NOMO-1 treated with dmso at 0.1 percent for 144 hours (cell line): ENCODE data around the gene TNRC6C.
"Not testable (repeated sequence)": the region's sequence is repeated elsewhere in the genome, so short reads cannot be mapped to it uniquely, and the experiment has no call there.

Experiments
- DNase-seq: peaks from one replicate; lab custom pipeline; 2025; ENCODE audit not compliant: unreplicated experiment; lab: John Stamatoyannopoulos, UW

TNRC6C gene

DNA sequence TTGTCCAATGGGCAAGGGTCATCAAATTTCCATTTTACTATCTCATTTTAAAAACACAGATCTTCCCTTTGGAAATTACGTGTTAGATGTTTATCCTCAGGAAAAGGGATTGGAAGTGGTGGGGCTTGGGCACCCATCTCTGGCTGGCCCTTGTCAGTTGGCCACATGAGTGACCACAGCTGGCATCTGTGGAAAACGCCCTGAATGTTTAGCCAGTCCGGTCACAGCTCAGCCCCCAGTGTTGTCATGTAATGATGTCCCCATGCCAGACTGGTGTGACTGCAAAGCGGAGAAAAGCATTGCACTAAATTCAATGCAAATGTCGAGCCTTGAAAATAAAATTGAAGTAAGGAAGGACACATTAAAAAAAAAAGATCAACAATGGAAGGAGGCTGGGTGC is 117.0 kb downstream of the TNRC6C start:
- no peak for DNase-seq

DNA sequence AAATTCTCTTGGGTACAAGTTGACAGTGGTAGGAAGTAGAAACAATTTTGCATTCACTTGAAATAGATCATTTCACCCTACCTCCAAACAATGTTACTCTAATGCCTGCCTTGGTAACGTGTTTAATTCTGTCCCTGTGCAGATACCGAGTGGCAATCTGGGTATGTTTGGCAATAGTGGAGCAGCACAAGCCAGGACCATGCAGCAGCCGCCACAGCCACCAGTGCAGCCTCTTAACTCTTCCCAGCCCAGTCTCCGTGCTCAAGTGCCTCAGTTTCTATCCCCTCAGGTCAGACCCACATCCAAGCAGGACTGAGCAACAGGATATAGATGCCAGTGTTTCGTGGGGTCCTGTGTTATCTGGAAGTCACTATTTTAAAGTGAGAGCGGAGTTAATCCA is 120.8 kb downstream of the TNRC6C start:
- no peak for DNase-seq

DNA sequence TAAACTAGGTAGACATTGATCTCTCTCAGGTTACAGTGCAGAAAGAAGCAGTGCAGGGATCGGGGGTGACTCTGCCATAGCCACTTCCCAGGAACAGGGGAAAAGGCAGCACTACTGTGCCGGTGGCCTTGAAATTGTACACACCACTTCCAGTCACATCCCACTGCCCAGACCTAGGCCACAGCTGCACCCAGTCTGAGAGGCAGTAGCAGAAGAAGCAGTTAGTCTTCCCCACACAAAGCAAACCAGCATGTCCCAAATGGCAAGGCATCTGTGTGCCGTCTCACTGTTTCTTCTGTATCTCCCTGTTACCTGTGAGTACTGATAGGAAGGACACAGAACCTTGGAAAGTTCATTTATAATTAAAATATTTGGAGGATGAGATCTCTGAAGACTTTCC is 123.0 kb downstream of the TNRC6C start:
- no peak for DNase-seq

DNA sequence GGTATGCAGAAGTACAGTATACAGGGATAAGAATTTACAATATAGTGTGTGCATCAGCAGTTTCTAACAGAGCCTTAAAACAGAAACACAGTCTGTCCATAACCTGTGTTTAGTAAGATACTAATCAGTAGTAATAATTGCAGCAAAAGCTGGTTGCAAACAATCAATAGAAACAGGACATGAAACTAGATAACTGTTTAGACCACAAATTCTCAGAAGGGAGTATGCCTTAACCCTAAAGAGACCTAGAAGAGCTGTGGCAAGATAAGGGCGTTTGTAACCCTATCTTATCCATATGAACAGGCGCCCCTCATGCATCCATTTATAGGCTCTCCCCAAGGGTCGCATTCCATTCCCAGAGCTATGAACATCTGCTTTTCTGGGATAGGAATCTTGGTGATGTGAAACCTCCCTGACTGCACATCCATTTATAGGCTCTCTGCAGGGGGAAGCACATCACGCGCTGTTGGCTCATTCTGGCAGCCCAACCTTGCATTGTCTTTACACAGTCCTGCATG is 123.9 kb downstream of the TNRC6C start:
- DNase-seq: not testable (repeated sequence)

DNA sequence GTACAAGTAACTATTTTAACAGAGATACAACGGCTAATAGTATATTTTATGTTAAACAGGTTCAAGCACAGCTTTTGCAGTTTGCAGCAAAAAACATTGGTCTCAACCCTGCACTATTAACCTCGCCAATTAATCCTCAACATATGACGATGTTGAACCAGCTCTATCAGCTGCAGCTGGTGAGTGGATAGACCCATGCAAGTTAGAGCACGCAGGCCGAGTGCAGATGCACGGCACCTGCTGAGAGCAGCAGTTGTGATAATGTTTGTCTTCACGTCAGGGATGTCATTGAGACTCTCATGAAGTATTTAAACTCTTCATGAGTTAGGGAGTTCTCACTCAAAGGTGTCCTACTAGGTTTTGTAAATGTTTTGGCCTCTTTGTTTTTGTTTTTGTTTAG is 124.5 kb downstream of the TNRC6C start:
- DNase-seq: no peak

DNA sequence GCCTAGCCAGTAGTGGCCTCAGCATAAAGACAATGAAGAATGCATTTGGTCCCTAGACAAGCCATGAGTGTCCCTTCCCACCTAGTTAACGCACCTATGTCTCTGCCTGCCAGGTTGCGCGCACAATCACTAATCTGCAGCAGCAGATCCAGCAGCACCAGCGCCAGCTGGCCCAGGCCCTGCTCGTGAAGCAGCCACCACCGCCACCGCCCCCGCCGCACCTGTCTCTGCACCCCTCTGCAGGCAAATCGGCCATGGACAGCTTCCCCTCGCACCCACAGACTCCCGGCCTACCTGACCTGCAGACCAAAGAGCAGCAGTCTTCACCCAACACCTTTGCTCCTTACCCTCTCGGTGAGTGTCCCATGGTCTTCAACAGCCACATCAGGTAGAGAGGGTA is 128.2 kb downstream of the TNRC6C start:
- no peak for DNase-seq

DNA sequence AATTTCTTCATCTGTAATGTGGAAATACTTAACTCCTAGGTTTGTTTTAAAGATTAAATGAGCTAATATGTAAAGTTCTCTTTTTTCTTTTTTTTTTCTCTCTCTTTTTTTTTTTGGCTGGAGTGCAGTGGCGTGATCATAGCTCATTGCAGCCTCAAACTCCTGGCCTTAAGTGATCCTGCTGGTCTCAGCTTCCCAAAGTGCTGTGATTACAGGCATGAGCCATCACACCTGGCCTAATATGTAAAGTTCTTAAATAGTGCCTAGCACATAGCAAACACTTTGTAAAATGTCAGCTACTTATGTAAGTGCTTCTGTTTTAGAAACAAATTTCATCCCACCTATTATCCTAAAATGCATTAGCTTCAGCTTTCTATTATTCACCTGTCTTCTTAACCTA is 130.0 kb downstream of the TNRC6C start:
- no peak for DNase-seq

DNA sequence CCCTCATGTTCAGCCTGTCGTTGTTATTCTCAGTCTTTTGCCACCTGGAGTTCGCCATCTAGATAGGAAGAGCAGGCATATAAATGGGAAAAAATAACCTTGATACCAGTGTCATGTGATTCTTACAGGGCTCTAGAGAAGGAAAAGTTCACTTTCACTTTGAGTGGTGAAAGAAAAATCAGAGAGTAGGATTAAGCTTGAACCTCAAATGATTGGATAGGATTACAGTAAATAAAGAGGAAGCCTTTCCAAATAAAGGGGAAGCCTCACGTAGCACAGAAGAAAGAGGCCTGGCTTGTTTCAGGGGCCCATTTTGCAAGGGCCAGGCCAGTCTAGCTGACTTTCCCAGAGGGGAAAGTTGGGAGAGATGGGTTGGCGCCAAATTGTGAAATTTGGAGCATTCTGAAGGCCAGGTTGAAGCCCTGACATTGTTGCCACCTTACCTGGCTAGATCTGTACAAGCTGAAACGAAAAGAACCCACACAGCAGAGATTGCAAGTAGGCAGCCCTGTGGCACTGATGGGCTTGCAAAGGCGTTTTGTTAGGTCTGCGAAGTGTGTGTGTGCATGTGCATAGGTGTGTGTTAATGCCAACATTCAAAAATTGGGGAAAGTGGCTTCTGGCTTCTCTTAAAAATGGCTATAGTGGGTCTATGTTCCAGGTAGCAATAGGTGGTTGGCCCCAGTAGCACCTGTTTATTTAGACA is 131.2 kb downstream of the TNRC6C start:
- DNase-seq: no peak

DNA sequence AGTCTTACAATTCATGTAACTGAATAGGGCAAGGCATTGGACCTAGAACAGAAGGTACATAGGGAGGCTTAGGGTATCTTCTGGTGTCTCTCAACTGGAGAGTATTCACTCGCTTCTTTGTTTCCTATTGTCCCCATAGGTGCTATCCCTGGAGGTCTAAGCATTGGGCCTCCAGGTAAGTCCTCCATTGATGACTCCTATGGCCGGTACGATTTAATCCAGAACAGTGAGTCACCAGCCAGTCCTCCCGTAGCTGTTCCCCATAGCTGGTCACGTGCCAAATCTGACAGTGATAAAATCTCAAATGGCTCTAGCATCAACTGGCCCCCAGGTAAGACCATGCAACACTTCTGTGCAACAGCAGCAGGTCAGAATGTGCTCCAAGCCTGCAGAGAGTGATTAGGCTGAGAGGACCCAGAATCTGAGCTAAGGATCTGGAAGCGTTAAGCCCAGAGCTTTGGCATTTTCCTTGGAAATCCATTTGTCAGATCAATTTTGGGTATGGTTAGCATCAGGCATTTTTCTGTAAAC is 134.4 kb downstream of the TNRC6C start:
- DNase-seq: no peak

DNA sequence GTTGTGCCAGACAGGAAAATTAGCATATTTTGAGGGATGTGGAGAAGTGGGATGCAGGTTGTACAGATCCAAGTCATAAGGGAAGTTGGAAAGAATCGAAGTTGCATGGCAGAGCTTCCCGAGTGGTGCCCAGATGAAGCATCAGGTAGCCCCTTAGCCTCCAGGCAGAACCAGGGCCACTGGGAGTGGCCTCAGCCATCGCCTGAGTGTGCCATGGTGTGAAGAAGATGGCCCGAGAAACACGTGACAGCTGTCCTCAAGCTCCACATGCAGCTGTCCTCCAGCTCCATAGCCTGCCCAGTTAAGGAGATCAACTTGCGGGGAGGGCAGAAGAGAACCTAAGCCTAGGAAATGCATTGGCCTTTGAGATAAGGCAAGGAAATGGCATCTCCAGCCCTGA is 136.5 kb downstream of the TNRC6C start:
- no peak for DNase-seq

DNA sequence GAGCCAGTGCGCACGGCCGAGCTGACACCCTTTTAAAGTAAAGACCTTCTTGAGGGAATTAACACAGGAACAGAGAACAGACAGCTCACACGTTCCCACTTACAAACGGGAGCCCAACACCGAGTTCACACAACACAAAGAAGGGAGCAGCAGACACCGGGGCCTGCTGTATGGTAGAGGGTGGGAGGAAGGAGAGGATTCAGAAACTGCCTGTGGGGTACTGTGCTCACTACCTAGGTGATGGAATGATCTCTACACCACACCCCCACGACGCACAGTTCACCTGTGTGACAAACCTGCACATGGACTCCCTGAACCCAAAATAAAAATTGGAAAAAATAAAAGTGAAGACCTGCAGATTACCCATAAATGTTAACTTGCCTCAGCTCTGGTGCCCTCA is 137.6 kb downstream of the TNRC6C start:
- DNase-seq: no peak

DNA sequence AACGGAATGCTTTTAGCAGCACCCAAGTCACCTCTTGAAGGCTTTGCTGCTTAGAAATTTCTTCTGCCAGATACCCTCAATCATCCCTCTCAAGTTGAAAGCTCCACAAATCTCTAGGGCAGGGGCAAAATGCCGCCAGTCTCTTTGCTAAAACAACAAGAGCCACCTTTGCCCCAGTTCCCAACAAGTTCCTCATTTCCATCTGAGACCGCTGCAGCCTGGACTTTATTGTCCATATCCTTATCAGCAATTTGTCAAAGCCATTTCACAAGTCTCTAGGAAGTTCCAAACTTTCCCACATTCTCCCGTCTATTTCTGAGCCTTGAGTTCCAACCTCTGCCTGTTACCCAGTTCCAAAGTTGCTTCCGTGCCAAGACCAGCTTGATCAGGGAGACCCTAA is 142.6 kb downstream of the TNRC6C start:
- DNase-seq: no peak

DNA sequence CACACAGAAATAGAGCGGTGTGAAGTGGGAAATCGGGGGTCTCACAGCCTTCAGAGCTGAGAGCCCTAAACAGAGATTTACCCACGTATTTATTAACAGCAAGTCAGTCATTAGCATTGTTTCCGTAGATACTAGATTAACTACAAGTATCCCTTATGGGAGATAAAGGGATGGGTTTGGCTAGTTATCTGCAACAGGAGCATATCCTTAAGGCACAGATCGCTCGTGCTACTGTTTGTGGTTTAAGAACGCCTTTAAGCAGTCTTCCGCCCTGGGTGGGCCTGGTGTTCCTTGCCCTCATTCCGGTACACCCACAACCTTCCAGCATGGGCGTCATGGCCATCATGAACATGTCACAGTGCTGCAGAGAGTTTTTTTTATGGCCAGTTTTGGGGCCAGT is 143.0 kb downstream of the TNRC6C start:
- no peak for DNase-seq

DNA sequence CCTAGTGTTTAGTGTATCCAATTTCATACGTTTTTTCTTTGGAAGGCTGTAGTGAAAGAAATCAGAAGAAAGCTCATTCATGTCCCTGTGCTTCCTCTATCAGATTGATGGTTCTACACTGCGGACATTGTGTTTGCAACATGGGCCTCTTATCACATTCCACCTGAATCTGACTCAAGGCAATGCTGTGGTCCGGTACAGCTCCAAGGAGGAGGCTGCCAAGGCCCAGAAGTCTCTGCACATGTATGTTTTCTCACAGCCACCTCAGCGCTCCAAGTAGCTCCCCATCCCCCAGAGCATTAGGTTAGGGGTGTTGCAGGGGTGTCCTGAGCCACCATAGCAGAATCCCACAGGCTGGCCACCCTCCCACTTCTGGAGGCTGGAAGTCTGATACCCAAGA is 144.8 kb downstream of the TNRC6C start:
- DNase-seq: no peak

DNA sequence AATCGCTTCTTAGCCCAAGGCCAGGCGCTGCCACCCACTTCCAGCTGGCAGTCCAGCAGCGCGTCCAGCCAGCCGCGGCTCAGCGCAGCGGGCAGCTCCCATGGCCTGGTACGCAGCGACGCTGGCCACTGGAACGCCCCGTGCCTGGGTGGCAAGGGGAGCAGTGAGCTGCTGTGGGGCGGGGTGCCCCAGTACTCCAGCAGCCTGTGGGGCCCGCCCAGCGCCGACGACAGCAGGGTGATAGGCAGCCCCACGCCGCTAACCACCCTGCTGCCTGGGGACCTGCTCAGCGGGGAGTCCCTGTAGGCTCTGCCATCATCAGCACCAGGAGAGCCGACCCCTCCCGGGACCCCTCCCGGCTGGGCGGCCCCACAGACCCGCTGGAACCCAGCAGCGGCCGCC is 146.0 kb downstream of the TNRC6C start:
- DNase-seq: no peak

DNA sequence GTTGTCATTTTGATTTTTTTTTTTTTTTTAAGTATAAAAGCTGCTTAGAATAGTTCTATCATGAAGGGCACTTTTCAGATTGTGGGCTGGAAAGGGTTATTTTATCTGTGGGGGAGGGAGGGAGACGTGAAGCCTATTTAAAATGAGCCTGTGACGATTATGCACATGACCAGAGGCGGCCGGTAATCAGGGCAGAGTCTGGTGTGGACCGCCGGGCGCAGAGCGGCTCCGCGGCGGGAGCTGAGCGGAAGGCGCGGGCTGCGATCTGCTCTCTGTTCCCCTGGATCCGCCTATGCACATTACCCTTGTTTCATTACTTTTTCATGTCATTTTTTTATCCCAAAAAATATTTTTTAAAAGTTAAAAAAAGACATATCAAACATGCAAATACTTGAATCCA is 146.6 kb downstream of the TNRC6C start:
- DNase-seq: no peak

DNA sequence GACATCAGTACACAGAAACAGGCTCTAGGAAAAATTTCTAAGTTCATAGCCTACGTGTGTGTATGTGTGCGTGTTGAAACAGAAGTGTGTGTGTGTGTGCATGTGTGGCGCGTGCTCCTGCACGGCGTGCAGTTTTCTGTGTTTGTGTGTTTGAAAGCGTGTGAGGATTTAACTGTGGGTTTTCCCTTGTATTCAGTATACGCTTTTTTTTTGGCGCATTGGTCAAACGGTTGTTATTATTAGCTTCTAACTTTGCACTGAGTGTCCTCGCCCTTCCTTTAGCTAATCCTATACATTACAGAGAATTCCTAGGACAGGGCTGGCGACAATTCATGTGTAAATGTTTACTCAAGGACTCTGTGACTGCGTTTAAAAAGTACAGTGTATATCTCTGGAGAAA is 147.0 kb downstream of the TNRC6C start:
- DNase-seq: no peak

DNA sequence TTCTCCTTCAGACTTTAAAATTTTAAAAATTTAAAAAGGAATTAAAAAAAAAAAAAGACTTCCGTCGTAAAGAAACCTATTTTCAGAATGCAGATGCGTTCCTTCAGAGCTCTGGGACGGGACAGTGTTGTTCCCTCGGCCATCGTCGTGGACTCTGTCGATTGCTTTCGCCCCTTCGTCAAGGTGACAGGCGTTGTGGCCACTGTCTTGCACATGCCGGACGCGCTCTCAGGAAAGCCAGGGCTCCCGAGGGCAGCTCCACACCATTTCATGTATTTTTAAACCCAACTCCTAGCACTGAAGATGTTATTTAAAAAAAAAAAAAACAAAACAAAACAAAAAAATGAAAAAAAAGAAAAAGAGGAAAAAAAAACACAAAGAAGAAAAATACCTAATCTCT is 147.7 kb downstream of the TNRC6C start:
- DNase-seq: no peak

DNA sequence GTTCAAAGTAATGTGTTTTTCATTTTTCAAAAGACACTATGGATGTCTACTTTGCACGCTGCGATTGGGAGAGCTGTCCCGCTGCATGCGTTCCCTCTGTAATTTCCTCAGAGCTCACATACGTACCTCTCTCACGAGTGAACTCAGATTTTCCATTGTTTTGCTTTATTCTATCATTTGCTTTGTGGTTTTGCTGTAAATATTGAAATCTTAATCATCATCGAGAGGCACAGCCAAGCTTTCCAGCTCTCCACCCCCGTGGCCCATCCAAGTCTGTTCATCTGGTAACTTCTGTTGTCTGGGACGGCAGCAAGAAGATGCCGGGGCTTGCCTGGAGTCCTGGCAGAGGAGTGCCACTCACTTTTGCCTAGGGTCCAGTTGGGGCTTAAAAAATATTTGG is 149.0 kb downstream of the TNRC6C start:
- DNase-seq: no peak

DNA sequence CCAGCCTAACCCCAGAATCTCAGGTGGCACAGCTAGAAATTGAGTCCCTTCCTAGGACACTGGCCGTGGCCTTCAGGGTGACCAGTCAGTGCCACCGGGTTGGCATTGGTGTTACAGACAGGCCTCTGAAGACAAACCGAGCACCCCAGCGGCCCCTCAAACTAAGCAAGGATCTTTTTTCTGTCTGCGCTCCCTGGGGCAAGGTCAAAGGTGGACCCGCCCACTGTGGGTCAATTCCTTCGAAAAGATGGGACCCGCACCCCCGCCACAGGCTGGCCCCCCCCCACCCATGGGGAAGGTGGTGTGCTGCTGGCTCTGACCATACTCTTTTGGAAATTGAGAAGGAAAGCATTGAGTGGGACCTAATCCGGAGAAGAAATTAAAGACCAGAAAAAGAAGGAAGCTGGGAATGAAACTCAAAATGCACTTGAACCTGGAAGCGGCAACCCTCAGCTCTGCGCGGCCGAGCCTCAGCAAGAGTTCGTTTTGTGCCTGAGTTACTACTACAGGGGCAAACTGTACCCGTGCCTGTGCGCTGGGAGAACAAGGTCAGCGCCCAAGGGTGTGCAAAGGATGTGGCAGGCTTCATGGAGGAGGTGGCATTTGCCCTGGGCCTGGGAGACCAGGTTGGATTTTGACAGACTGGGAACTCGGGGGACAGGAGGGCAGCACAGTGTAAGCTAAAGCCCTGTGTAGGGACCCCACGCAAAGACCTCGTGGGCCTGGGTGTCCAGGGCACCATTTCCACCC is 149.6 kb downstream of the TNRC6C start:
- DNase-seq: no peak

DNA sequence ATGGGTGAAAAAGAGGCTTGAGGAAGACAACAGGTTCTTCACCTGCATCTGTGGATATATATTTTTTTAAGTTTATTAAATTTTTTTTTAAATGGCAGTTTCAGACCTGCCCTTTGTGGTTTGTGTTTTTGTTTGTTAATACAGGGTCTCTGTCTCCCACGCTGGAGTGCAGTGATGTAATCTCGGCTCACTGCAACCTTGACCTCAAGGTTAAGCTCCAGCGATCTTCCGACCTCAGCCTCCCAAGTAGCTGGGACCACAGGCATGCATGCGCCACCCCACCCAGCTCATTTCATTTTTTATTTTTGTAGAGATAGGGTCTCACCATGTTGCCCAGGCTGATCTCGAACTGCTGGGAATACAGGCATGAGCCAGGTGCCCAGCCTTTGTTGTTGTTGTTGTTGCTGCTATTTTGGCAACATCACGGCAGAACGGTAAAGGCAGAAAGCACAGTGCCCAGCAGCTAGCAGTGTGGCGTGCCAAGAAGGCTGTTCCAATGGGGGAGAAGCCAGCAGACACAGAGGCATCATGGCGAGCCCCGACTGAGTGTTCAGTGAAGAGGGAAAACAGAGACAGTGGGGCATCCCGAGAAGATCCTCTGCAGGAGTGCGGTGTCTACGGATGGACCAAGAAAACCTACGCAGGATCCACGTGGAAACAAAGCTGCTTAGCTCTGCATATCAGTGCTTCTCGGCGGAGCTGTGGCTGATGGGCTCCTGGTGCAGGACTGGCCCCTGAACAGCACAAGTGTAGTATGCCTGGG is 150.4 kb downstream of the TNRC6C start:
- no peak for DNase-seq

DNA sequence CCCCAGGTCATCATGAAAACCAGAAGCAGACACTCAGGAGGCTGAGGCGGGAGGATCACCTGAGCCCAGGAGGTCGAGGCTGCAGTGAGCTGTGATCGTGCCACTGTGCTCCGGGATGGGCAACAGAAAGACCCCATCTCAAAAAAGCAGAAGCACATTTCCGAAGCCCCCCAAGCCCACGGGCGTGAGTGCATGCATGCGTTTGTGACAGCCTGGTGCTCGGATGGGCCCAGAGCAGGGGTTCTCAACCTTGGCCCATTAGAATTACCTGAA is 150.9 kb downstream of the TNRC6C start:
- DNase-seq: no peak
